NCI-H748 treated with DMSO at 0.1 percent for 48 hours (cell line): ENCODE data around the gene KCNJ16.

Experiments
- DNase-seq: peaks from one replicate; lab custom pipeline; 2025; lab: John Stamatoyannopoulos, UW

Gene KCNJ16

DNA sequence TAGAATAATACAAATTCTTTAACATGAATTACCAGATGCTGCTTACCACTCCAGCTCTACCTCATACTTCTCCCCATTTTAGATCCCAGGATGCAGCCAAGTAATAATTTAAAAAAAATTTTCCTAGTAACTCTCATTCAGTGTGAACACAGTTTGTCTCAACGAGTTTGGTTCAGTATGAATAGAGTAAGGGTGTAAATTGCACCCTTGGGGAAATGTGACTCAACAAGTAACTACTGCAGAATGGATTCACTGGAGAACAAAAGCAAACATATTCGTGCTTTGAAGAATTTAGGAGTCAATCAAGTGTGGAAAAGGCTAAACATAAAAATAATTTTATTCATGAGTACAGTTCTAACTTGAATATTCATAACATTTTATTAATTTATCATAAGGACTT is 23.0 kb downstream of the KCNJ16 start:
- no peak for DNase-seq

DNA sequence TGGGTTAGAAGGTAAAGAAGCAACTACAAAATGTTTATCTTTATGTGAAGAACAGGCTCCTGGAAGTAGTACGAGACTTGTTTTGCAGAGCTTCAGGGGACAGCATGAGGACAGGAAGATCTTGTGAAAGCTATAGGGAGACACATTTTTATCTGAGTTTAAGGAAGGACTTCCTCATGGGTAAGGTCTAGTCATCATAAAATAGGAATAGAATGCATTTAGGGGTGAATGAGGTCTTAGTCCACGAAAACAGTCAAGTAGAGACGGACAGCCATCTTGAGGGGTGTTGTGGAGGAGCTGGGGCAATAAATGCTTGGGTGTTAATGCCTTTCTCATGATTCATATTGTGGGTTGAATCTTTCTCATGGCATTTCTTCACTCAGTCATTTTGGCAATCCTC is 24.3 kb downstream of the KCNJ16 start:
- no peak for DNase-seq

DNA sequence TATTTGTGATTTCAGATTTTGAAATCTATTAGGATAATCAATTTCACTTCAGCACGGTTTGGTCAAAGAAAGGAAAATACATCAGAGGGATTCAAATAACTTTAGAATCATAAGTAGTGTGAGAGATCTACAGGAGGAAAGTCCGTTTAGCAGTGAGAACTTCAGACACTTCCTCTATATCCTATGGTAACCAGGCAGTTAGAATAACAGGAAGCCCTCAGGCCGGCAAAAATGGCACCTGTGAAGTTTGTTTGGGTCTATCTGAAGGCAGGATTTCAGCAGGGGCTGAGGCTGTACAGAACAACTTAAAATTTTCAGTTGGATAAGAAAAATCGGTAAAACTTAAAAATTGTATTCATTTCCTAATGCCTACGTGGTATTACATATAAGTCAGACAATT is 24.9 kb downstream of the KCNJ16 start:
- no peak for DNase-seq

- DNase-seq, result no peak
Observed at GRCh38 chr17:70100983-70101382, 26.0 kb downstream of the KCNJ16 start.

GRCh38 chr17:70102531-70102930 is 27.5 kb downstream of the KCNJ16 start:
- no peak for DNase-seq

GRCh38 chr17:70104791-70105523 is 29.9 kb downstream of the KCNJ16 start:
- no peak for DNase-seq

GRCh38 chr17:70105641-70106040 is 30.6 kb downstream of the KCNJ16 start:
- DNase-seq, result no peak

DNA sequence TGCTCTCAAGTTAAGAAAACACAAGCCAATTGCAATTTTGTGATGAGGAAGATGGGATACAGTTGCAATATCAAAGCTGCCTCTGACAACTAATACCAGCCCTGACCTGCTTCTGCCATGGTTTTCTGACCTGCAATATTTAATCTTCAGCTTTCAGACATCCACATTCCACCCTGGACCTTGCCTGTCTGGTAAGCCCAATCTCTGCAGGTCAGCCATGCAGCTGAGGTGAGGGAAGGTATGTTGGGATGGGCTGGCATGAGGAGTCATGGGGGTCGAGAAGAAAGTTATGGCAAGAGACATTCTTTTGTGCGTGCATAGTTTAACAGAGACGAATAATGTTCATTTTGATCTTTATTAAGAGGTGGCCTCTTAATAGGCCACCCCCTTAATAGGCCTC is 31.5 kb downstream of the KCNJ16 start:
- no peak for DNase-seq

GRCh38 chr17:70107441-70107840 is 32.4 kb downstream of the KCNJ16 start:
- DNase-seq, result no peak

GRCh38 chr17:70107904-70108565 is 33.0 kb downstream of the KCNJ16 start:
- DNase-seq, result no peak

DNA sequence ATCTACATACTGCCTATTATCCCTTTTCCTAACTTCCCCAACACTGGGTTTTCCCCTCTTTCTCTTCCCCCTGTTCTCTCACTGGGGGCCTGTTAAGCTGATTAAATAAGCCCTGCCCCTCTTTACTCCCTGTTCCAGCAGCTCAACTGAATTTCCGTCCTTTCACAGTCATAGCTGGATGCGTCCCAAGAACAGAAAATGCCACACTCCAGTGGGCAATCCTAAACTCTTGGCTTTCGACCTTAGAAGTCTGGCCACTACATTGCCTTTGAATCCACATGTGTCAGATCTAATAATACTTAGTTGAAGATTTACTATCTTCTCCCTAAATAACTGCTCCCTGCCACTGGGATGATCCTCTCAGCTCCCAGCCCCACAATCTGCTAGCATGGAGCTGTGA is 34.5 kb downstream of the KCNJ16 start:
- no peak for DNase-seq

DNA sequence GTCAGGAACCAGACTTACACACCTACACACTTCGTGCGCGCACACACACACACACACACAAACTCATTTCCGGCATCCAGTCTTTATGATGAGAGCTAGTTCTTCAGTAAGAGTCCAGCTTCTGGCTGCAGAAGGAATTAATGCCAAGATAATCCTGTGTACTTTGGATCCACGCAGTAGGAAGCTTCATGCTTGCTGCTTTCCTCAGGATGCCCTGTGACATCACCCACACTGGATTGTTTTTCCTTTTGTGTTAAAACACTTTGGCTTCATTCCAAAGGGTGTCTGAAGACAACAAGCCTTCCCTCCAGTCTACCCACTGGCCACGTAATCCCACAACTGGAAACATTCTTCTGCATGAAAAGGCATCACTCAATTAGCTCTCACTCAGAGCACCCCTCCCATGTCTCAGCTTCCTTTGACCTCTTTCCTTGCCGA is 35.4 kb downstream of the KCNJ16 start:
- no peak for DNase-seq

DNA sequence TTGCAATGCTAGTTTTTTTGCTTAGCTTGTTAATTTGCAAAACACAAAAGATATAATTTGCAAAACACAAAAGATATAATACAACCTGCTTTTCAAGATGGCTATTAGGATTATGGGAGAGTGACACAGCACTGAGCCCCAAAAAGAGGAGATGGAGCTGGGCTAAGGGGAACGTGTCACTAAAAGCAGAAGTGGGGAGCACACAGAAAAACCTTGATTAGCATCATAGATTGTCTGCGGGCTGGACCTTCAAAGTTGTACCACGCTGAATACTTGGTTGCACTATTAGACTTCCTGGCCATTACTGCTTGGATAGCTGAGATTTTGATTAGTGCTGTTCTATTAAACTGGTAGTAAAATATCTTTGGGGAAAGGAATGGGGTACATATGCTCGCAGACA is 36.2 kb downstream of the KCNJ16 start:
- DNase-seq, result no peak

DNA sequence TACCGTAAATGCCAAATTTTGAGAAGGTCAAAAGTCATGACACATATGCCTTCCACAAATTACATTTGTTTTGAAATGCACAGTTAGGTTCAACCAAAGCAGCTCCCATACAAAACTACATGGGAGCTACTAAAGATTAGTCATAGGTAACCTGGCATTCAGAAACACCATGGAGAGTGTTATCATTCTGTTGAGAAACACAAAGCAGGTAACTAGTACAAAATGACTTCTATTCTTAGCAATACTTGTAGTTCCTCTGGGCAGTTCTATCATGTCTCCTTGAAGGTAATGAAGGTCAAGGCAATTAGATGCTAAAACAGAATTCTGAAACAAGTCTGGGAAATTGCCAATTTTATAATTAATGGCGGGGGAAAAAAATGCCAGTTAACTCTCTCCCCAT is 39.4 kb downstream of the KCNJ16 start:
- DNase-seq, result no peak

DNA sequence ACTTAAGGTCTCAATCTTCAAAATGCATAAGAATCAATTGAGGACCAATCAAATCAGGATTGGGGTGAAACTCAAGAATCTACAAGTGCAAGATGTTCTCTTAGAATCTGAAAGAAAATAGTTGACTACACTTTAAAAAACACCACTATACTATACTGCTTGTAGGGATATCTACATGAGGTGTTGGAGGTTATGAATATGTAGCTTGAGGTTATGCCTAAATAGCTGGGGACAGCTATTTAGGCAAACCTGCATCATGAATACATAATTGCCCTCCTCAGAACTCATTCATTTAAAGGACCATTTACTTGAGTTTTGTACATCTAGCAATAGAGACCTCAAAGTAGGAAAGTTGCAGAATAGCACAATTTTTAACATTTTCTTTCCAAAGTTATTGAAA is 40.1 kb downstream of the KCNJ16 start:
- DNase-seq, result no peak

GRCh38 chr17:70116919-70117318 is 41.9 kb downstream of the KCNJ16 start:
- DNase-seq, result no peak

DNA sequence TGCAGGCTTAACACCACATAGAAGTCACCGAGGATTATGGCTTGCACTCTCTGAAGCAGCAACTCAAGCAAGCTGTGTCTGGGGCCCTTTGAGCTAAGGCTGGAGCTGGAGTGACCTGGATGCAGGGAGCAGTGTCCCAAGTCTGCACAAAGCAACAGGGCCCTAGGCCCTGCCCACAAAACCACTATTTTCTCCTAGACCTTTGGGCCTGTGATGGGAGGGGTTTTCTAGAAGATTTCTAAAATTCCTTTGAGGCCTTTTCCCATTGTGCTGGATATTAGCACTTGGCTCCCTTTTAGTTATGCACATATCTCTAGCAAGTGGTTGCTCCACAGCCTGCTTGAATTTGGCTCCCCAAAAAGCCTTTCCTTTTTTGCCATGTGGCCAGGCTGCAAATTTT is 44.5 kb downstream of the KCNJ16 start:
- DNase-seq, result no peak

- DNase-seq, result no peak
Observed at GRCh38 chr17:70119983-70120382, 45.0 kb downstream of the KCNJ16 start.

DNA sequence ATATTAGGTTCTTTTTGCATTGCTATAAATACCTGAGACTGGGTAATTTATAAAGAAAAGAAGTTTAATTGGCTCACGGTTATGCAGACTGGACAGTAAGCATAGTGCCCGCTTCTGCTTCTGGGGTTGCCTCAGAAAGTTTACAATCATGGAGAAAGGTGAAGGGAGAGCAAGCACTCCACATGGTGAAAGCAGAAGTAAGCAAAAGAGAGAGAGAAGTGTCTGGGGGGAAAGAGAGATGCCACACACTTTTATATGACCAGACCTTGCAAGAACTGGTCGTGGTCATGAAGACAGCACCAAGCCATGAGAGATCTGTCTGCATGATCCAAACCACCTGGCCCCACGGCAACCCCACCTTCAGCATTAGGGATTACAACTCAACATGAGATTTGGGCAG is 45.4 kb downstream of the KCNJ16 start:
- no peak for DNase-seq

- no peak for DNase-seq
Observed at GRCh38 chr17:70121126-70121525, 46.1 kb downstream of the KCNJ16 start.

DNA sequence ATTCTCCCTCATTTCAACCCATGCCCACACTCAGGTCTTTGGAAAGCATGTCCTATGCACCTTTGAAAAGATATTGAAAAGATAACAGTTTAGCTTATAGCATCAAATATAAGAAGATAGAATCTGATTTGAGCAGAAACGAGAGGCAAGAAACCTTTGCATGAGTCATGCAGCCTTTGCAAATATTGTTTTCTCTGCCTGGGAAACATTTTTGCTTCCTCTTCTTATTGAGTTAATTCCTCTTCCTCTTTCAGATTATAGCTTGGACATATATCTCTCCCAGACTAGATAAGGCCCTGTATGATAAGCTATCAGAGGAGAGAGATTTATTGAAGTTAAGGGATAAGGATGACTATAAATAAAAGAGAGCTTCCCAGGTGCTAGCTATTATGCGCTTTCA is 48.2 kb downstream of the KCNJ16 start:
- no peak for DNase-seq

DNA sequence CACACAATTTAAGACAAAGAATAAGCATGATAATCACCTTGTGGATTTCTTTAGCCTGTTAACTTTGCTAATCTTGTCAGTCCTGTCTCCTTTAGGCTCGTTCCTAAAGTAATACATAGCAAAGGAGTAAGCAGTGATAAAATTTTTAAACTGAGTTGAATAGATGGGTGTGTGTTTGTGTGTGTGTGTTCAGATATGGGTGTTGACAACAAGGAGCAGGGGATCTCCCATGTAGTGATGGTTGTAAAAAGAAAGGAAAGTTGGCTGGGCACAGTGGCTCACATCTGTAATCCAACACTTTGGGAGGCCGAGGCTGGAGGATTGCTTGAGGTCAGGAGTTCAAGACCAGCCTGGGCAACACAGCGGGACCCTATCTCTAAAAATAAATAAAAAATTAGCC is 49.7 kb downstream of the KCNJ16 start:
- no peak for DNase-seq

- no peak for DNase-seq
Observed at GRCh38 chr17:70127221-70127873, 52.3 kb downstream of the KCNJ16 start.
